Fibroblast of skin of left quadriceps (primary cell): ENCODE data around the gene DLG2.

Experiments used
- DNase-seq, 2 experiments: peaks; one replicate each; pipeline ENCODE4 v3.0.0-alpha.2; 2013; ENCODE audit warnings: low read depth in 2 of 2

Gene DLG2

DNA sequence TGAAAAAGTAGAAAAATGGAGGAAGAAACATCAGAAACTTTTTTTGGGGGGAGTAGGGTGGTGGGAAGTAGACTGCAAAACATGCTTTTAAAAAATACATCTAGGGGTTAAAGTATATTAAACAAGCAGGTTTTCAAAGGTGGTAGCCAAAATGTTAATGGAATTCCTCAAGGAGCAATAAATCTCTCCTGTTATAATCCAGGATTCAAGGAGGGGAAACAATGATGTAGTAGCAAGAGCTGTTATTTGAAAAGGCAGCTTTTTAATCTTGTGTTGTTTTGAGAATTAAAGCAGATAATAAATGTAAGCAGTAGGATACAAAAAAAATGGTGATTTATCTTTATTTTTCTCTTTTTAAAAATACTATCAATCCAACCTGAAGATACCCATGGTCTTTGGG, 1604.4 kb downstream of the DLG2 start:
- DNase-seq = no peak

DNA sequence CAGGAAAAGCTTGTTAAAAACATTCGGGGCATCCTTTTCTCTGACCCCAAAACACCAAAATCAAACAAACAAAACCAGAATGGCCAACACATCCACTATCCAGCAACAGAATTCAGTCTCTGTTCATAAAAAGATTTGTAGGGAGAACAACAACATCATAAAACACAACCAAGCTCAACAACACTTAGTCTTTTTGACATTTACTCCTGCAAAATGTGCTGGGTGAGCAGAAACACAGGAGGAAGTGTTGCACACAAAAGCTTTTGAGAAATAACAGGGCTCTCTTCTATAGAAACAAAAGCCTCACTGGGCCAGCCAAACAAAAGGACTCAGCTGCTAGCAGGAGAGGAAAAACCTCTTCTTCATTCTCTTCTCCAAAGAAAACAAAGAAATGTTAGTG, 1604.9 kb downstream of the DLG2 start:
- DNase-seq = no peak

DNA sequence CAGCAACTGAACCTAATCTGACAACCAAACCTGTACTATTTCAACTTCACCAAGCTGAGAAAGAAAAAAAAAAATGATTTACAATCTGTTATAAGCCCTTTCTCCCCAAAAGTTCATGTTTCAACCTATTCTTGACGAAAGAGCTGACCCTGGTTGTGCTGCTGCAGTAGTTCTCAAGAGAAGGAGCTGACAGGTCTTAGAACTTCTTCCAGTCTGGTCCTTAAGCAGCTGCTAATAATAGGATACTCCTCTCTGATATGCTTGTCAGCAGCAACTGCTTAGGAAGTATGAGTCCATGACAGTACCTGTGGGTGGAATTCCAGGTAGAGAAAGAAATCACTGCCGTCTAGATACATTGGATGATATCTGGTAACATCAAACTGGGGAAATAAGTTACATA, 1605.9 kb downstream of the DLG2 start:
- DNase-seq = no peak

DNA sequence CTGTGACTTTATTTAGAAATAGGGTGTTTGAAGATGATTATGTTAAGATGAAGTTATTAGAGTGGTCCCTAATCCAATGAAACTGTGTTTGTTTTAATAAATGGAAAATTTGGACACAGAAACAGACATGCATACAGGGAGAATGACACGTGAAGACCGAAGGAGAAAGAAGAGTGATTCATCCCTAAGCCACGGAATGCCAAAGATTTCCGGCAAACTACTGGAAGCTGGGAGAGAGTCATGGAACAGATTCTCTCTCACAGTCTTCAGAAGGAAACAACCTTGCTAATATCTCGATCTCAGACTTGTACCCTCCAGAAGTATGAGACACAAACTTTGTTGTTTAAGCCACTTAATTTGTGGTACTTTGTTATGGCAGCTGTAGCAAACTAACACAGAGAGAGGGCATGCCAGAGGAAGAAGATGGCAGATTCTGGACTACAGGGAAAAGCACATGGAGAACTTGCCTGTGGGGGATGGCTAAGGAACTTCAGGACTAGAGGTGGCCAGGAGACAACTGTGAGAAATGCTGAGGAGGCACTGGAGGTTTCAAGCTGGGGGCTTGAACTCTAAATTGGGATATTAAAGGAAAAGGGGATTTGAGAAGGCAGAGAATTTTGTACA, 1607.5 kb downstream of the DLG2 start:
- peak; percentile 50 to 51 for DNase-seq

DNA sequence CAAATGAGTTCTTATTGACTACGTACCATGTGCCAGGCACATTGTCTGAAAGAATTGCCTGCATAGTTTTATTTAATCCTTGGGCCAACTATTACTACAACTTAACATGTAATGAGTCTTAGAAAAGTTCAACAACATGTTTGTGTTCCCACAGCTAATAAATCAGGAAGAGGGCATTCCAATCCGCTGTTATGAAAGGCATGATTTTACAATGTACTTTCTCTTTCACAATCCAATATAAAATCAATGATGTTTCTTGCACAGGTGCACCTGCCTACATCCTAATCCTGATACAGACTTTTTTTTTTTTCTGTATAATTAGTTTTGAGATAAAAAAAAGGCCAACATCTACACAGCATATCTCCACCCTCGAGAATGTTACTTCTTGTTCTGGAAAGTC, 1612.6 kb downstream of the DLG2 start:
- DNase-seq = no peak

DNA sequence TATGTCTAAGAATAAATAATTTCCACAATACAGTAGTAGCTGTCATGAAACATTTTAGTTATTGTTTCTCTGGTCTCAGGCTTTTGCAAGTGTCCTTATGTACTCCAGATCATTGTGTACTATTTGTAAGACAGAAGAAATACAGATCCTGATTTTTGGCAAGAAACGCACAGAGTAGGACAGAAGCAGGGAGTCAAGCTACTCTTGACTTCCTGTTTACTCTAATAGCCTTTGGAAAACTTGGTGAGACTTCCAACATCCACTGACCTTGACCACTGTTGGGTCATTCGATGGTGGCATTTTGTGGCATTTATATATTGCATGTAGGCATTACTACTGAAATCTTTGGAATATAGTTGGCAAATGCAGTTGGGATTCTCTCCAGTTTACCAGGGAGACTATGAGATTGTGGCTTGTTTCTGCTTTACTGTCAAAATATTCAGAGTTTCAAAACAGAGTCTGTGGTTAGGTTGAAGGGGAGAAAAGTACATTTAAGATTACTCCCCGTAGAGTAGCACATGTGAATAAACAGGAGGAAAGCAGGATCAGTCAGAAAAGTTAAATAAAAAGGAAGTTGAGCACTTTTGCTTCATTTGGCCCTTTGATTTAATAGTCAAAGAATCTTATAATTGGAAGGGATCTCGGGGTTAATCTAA, 1614.8 kb downstream of the DLG2 start:
- DNase-seq = no peak

DNA sequence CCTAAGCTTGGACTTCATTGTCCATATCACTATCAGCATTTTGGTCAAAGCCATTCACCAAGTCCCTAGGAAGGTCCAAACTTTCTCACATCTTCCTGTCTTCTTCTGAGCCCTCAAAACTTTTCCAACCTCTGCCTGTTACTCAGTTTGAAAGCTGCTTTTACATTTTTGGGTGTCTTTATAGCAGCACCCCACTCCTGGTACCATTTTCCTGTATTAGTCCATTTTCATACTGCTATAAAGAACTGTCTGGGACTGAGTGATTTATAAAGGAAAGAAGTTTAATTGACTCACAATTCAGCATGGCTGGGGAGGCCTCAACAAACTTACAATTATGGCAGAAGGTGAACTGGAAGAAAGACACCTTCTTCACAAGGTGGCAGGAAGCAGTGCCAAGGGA, 1624.0 kb downstream of the DLG2 start:
- DNase-seq = no peak

DNA sequence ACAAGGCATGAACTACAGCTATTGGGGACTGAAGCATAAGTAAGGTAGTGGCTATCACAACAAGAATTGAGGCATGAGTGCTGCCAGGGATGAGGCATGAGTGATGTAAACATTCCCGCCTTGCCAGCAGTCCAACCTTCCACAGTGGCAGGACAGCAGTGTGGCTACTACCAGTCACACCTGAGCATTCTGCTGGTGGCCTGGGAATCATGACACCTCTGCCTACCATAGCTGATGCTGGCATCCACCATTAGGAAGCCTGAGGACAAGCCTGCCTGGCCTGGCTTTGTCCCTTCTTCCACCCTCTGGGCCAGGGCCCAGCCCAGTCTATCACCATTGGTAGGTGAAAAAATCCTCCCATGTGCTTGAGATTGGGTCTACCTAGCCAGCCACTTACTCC, 1628.2 kb downstream of the DLG2 start:
- DNase-seq = no peak

DNA sequence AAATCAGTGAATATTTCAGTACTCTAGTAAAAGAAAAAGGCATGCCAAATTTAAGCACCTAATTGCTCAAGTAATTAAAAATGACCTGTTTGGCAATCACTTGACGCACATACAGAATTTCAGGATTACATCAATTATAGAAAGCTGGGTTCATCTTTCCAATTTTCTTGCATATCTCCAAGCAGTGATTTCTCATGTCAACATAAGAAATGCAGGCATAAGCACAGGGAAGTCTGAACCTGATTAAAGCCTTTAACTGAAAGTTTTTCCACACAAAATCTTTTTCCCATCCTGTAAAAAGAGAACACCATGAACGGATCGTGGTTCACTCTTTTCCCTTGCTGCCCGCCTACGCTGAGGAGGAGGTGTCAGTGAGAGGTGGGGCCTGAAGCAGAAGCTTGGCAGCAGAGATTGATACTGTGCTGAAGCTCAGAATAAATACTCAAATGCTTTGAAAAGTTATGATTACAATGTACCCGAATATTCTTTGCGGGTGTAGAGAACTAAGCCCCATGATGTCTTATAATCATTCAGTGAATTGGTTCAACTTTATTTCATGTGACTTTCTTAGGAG, 1636.9 kb downstream of the DLG2 start:
- DNase-seq = no peak

DNA sequence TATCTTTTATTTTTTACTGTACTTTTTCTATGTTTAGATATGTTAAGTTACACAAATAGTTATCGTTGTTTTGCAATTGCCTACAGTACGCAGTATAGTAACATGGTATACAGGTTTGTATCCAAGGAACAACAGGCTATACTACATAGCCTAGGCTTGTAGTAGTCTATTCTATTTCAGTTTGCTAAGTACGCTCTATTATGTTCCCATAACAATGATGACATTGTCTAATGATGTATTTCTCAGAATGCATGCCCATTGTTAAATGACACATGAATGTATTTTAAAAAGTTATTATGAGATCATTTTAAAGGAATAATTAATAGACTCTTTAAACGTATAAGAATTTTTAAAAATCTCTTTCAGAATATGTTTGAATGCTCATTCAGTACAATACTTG, 1644.3 kb downstream of the DLG2 start:
- DNase-seq = no peak

DNA sequence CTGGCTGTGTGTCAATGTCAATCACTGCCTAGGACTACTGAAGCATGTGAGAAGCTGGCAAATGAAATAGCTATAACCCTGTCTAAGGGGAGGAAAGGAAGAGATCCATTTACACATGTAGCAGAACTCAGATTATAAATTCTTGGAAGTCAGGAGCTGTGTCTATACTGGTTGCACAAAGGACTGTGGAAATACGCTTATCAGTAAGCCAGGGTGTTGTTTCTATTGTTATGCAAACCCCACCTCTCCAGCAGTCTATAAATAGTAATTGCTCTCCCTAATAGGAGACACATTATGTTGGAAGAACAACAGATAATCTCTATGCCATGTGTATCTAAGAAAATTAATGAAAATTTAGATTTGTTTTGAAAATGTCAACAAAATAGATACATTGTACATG, 1647.6 kb downstream of the DLG2 start:
- DNase-seq = no peak

DNA sequence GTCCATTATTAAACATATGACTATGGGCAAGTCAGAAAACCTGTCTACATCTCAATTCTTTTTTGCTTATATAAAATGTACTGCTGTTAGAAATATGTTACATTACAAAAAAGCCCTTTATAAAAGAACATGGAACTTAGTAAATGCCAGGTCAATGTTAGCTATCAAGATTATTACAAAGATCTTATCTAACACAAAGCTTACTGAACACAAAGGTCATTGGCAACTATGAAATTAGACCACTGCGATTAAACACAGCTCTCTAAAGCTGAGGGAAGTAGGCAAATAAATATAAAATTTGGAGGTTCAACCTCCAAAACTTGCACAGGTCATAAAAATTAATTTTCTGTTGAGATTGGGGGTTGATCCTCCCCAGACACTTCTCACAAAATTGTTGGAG, 1648.2 kb downstream of the DLG2 start:
- DNase-seq = no peak

DNA sequence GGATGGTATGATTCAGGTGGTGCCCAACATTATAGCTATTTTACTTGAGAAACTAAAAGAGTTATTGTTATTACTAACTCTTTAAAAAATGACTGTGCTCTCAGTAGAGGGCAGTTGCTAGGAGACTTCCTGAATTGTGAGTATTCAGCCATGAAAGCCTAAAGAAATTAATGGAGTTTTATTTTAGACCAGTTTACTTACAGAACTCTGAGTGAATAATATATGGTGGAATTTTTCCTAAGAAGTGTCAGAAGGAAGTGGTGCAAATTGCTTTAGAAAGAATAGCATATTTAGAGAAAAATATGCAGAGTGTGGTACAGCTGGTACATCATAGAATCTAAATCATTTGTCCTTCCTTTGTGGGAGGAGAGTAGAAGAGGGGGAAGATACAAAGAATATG, 1651.1 kb downstream of the DLG2 start:
- no peak for DNase-seq

DNA sequence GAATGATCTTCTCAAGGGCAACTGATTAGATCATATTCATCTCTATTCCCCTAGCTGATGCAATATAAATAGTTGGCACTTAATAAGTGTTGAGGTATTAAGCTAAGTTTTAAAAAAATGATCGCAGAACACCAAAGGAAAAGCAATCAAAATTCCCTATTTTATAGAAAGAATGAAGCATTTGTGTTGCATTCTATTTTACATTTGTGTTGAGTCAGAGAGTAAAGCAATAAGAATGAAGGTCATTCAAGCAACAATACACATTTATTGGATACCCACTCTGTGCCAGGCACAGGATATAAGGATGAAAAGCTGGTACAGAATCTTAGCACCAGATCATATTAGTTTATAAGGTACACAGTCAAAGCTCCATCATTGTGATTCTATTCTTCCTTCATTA, 1654.6 kb downstream of the DLG2 start:
- DNase-seq = no peak

DNA sequence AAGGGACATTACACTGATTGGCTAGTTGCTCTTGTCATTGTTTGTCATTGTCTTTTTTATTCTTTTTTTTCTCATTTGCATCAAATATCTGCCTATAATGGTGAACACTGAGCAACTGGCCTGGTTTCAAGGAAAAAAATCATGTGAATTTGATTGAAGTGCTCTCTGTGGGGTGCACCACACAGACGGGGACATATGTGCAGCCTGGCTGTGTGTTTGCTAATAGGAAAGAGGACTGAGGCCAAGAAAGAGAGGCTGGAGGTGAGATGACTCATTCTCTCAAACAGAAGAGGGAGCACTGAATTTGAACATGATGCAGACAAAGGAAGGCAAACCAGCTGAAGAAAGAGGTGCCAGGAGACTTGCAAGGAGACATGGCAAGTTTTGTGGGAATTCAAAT, 1656.1 kb downstream of the DLG2 start:
- peak in 1 of 2 experiments; percentile 11 for DNase-seq

DNA sequence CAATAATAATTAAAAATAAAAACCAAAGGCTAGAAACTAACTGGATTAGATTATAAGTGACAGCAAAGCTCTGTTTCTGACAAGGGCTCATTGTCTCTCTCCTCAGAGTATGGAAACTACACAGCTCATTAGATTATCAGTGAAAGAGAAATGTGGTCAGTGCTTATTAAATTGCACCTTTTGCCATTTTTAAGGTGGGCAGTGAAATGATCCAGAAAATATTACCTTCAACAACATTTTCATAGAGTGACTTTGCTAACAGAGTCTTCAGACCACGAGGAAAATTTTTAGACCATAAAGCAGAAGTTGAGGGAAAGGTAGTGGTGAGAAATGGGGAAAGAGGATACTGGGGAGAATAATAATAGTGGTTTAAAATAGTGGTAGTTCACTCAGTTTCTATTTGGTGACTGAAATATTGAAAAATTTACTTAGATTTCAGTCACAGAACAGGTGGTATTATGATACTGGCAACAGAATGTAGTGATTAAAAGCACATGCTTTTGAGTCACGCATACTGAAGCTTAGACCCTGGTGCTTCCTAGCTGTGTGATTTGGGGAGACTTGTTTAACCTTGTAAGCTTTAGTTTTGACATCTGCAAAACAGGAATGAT, 1657.0 kb downstream of the DLG2 start:
- DNase-seq = no peak

DNA sequence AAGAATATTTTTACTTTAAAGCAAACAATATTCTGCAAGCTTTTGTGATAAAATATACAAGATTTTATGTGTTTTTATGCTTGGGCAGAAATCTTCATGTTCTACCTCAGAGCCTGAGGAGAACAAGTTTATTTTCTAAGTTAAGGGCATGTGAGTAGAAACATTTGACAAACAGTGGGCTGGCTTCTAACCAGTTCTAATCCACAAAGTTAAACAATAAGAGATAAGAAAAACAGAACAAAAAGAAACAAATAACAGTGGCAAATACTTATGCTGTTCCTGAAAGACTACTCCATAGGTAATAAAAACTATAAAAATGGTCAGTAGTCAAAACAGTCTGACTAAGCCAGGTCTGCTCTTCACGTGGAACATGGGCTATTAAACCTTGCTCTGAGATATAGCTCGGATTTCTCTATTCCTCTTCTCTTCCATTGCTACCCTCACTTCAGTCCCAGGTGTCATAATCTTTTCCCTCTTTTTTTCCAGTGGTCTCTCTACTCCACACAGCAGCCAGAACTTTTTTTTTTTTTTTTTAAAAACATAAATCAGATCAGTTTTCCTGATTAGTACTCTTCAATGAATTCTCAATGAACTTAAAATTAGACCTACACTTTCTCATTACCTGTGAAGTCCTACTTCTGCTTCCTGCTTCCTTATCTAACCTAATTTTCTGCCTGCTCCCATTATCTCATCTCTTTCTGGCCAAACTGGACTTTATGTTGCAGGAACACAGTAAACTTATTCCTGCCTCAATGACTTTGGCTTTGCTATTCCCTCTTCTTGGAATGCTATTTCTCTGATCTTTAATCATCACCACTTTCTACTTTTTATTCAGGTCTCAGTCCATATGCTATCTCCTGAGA, 1669.9 kb downstream of the DLG2 start:
- DNase-seq = no peak

DNA sequence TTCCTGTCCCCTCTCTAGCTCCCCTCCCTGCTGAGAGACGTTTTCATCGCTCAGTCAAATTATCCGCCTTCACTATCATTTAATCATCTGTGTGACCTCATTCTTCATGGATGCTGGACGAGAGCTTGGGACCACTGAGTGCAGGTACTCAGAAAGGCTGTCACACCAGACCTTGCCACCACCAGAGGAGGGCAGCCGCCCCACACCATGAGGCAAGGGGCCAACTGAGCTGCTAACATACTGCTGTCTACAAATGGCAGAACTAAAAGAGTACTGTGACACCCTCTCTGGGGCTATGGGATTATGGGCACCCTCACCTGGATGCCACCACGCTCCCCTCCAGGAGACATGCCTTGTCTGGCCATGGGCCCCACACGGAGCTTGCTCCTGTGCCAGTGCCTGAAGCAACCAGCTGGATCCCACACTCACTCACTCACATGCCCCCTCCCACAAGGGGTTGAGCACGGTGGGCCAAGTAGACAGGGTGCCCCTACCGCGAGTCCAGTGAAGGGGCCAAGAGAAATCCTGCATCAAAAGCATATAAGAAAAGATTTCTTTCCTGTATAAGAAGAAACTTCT, 1670.9 kb downstream of the DLG2 start:
- DNase-seq = no peak

DNA sequence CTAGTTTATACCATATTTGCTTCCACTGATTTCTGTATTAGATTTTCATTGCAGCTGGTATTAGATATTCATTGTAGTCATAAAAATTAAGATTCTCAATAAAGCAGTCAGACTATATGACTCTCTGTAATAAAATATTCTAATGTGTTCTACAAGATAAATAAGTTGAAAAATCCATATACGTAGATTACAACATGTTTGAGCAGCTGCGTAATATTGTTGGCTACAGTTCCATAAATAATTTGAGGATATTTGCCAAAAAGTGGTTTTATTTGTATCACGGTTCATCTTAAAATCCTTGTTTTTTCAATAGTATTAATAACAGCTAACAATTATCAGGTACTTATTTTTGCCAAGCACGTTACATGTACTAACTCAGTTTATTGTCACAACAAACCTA, 1672.4 kb downstream of the DLG2 start:
- no peak for DNase-seq

DNA sequence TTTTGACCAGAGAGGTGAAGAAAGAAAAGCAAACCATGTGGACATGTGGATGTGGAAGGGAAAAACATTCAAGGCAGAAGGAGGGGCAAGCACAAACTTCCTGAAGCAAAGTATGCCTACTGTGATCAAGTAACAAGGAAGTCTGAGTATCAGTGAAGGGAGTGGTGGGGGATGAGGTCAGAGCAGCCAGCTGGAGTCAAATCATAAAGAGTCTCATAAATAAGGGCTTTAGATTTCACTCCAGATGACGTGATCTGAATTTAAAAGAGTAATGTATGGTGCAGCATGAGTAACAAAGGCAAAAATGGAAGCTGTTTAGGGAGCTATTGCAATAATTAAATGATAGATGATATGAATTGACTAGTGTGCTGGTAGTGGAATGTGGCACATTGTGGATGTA, 1675.6 kb downstream of the DLG2 start:
- no peak for DNase-seq

DNA sequence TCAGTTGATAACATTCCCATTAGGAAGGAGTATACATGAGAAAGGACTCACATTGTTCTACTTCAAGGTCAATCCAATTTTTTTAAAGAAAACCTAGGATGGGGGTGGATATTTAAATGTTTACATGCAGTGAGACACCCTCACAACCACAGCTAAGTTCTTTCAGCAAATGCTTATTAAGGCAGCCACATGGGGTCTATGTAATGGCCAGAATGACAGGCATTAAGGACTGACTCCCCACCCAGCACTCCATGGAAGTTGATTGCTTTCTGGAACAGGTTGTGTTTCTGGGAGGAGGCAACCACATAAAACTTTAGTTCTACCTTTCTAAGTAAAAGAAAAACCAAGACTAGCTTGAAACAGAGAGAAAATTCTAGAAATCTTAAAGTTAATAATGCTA, 1678.9 kb downstream of the DLG2 start:
- DNase-seq = no peak

DNA sequence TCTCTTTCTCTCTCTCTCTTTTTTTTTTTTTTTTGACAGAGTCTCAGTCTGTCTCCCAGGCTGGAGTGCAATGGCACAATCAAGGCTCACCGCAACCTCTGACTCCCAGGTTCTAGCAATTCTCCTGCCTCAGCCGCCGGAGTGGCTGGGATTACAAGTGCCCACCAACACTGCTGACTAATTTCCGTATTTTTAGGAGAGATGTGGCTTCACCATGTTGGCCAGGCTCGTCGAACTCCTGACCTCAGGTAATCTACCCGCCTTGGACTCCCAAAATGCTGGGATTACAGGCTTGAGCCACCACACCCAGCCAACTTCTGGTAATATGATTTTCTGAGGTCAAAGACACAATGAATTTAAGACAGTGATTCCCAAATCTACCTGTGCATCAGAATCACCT, 1681.2 kb downstream of the DLG2 start:
- DNase-seq = no peak
